NCI-H128 (cell line): ENCODE results near the gene NUCB2.

Experiments
- DNase-seq: peaks from one replicate; lab custom pipeline; 2025; ENCODE audit not compliant: unreplicated experiment; lab: John Stamatoyannopoulos, UW

Gene NUCB2

DNA sequence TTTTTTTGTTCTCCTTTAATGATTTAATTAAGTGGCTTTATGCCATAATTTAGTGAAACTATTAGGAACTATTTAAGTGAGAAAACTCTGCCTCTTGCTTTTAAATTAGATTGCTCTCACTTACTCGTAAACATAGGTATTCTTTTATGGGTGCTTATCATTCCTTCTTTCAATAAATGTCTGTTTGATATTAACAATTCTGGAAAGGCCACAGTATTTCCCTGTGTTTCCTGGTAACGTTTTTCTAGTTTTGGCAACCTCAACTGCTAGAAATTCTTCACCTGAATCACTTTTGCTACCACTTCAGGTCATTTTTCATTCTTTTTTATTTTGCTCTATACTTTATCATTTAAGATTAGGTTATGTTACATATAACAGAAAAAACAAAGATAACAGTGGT, 55.1 kb downstream of the NUCB2 start:
- no peak for DNase-seq

DNA sequence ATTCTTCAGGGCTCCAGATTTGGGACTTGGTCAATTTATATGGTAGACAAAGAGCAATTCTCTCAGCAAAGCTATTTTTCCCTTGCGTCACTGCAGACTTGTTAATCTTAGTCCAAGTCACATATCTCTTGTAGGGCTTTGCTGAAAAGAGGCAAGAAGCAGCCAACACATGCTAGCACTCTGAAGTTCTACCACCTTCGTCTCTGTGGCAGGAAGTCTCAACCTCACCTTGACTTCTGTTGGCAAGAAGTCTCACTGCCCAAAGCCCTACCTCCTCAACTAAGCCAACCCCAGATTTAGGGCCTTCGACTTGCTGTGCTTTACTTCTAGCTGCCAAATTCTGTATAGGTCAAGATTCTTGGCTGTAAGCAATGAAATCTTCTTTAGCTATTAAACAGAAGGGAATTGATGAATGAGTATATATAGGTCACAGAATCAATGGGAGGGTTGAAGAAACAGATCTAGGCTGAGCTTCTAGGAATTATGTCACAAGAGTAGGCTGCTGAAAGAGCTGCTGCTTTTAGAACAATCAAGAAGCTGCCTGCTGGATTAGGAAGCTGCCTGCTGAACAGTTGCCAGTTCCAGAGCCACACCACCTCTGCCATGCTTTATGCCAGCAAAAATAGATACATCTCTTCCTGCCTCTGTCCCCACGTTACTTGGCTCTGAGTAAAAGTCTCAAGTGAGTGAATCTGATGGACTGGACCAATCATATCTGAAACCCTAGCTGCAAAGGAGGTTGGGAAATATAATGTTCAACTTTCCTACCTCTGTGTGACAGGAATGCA, 57.5 kb downstream of the NUCB2 start:
- DNase-seq = no peak

DNA sequence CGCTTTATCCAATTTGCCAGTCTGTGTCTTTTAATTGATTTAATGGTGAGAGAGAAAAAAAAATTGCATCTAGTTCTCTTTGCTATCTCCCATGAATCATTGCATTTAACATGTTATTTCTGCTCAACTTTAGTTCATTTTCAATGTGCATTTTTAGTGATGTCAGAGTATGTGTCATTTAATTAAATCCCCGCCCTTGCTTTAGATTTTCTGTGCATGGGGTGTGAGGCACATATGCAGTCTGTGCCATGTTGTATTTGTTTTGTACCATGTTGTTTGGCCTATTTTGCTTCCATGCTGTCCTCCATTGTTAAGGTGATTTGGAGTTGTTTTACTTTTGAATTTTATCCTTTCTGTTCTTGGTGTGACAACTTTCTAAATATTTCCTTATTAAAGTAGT, 66.7 kb downstream of the NUCB2 start:
- no peak for DNase-seq

DNA sequence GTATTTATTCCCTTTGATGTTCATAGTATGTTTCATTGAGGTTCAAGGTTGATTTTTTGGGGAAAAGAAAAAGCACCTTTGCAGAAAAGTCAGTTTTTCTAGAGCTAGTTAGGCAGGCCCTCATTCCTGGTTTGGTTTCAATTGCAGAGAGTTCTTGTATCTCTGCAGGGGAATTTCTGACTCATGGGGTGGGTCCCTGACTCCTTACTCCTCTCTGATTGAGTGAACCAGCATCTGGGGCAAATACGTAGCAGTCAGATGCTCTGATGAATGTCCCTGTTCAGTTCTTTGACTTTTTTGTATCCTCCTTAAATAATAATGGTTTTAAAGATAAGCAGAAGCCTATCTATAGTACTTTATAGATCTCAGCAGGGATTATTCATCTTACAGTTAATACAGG, 67.4 kb downstream of the NUCB2 start:
- DNase-seq = no peak

DNA sequence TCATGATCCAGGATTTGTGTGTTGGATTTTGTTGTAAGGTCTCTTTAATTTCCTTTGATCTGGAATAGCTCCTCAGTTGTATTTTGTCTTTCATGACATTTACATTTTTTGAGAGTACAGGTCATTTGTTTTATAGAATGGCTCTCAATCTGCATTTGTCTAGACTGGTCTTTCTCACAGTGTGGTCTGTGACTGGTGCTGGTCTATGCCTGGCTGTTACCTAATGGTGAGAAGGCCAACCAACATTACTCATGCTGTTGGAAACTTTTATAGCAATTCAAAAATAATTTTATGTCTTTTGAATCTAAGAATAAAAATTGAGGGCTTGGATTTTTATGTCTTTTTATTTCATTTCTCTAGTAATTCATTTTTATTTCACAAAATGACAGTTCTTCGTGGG, 71.1 kb downstream of the NUCB2 start:
- DNase-seq = no peak

DNA sequence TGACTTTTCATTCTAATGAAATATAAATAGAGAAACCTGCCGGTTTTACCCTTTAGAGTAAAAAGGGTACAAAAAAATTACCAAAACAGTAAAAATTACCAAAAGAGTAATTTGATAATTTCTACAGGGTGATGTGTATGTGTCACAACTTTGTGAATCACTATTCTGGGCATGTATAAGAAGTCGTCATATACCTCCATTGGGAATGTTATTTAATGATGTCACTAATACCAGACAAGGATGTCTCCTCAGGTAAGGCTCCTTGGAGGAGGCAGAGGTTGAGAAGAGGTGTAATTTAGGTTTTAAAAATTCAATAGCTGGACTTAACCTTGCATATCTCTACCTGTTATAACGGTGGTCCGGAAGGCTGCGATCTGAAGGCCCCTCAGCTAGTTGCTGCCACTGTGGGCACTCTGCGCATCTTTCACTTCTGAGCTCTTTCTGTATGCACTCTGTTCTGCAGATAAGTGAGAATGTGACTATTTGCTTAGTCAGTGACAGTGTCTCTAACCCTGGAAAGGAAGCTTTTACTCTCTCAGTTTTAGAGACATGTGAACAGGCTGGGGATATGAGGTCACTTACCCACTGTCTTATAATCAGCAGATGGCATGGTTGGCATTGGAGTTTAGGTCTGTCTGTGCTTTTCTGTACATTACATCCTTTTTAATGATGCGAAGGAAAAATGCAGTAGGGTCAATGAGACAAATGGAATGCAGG, 74.1 kb downstream of the NUCB2 start:
- DNase-seq = no peak

DNA sequence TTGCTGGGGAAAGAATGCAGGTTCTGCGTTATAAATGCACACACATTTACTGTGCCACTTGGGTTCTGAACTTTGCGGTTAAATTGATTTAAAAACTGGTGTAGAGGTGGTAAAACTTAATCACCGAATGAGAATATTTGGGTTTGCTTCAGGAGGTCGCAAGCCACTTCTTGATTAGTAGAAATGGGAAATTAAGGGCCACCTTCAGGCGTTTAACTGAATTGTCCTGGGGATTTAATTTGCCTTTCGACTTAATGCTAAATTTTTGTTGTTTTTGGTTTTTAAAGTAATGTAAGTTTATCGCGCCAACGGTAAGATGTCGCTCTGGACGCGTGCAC, 74.6 kb downstream of the NUCB2 start:
- no peak for DNase-seq

DNA sequence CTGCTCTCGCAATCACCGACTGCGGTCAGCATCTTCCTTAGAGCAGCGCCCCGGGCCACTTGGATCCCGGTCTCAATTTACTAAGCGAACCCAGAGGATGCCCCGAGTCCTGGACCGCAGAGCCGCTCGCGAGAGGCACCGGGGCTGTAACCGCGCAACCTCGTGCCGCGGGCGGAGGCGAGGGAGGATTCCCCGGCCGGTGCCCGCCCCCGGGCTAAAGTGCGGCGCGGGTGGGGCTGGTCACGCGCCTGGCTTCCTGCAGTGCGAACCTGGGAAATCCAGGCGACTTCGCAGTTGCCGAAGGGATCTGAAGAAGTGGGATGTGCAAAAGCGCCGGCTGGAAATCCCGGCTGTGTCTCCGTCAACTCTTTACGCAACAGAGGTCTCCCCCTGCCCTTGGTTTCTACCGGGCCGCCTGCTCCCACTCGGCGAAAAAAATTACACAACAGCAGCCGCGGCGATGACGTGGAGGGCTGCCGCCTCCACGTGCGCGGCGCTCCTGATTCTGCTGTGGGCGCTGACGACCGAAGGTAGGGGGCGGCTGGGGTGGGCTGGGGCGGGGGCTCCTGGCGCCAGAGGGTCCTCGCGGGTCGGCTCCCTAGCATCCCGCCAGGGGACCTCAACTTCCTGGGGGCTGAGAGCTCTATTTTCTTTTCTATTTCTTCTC, 75.1 kb downstream of the NUCB2 start, which contains the start of gene NCR3LG1:
NCR3LG1 (plus strand) TSS at position 291 of the 667 bp plus-strand sequence; CDS start at position 461, 170 bp downstream.
- peak; percentile 29 for DNase-seq

DNA sequence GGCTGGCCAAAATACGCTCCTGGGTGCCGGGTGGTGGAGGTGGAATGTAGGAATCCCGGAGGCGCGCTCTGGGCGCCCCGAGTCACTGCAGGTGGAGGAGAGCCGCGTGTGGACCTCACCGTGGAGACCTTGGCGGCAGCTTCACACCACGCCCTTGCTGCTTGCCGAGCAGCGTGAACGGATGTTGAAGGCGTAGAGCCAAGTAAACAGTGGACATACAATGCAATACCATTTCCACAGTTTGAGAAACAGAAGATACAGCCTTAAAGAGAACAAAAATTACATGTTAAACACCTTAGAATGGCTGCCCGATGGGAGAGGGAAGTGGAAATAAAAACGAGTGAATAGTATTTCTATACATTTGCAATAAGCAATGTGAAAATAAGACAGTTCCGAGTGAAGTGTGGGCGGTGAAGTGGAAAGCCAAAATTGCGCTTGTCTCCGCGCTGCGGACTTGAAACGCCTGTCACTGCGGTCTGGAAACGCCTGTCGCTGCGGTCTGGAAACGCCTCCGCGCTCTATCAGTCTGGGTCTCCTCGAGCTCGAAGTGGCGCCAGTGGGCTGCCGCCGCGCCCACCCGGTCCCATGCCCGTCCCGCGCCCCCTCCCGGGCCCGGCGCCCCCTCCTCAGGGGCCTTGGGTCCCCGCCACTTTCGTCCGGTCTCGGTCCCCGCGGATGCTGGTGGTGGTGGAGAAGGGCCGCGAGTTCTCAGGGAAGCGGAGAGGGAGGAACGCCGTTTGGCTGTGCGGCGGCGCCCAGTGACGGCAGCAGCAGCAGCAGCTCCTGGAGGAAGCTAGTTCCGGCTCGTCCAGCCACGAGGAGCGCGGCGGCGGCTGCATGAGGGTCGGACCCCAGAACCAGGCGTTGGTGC, 76.6 kb downstream of the NUCB2 start:
- DNase-seq = peak; percentile 53

DNA sequence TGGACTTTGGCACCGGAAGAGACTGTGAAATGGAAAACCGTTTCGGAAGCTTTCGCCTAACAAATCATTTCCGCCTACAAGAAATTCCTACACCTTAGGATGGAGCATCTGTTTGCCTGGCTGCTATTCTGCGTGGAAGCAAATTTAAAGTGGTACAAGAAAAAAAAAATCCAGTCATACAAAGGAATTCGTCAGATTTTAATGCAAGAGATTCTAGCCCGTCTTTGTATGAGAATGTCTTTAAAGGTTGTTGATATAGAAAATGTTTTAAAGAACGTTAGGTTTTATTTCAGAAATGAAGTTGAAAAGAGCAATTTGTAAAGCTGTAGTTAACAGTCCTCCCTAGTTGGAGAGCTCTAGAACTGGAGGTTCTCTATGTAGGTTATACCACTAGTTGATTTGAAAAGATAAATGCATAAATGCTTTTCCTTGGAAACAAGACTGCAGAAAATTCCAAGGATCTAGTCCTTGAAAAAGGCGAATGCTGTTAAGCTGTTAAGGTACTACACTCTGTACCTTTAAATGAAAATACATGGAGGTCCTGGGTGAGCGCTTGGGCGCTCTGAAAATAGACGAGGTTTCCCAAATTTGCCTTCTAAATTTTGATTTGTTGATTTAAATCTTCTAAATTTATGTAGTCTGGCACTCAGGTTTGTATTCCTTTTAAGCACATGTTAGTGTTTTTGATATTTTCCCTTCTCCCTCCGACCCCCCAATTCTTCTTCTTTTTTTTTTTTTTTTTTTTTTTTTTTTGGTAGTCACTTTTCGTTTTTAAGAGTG, 77.5 kb downstream of the NUCB2 start:
- DNase-seq = no peak

DNA sequence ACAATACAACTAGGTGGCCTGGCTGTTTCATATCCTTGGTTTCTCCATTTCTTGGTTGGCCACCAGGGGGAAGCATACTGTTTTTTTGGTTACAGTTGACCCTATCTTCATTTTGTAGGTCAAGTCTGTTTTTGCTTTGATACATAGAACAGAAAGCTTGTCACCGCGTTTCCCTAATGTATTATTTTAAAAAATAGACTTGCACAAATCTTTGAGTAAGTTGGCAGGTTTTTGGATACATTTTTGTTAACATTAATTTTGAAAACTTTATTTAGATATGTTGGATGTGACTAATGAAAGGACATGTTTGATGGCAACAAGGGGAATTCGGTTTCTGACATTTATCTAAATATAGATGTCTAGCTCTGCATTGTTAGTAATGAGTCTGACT, 78.1 kb downstream of the NUCB2 start:
- peak; percentile 2 for DNase-seq

DNA sequence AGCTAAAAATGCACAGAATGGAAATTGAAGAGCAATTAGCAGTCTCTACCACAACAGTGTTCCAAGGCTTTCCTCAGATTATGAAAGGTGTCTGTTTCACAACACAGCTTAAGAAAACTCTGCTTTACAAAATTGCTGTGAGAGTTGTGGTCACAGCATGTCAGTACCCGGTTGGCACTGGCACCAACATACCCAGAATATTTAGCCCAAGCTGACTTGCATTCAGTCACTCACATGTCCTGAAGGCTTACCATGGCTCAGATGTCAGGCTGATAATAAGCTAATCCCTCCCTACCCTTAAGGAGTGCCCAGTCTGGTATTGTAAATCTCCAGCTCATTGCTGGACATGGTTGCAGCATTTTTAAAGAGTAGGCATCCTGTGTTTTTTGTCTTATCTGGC, 90.0 kb downstream of the NUCB2 start:
- DNase-seq = no peak

DNA sequence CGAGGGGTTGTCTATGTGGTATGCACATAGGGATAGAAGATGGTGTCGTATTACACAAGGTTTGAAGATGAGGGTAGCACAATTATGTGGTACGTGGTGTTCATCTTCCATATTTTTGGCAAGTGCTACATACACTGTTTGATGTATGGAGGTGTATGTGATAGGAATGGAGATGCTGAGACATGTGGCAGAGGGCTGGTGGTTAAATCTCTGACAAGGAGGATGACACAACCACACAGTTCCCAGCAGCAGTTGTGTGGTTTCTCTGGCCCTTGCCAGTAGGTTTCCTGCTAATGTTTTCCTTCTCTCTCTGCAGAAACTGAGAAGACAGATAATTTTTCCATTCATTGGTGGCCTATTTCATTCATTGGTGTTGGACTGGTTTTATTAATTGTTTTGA, 92.0 kb downstream of the NUCB2 start:
- no peak for DNase-seq

DNA sequence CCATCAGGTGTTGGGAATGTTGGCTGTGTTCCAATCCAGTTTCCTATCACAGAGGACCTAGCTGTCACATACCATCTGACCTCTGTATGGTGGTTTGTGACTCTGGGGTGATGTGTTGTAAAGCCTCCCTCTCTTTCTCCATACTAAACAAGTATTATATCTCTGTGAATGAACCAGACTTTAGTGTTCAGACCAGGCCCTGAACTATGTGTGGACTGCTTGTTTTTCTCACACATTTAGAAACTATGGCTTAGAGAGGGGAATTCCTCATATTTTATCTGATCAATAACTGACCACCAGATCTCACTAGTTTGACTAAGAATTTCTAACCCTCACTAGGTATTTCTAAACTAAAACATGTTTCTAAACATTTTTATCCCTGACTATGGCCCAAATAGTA, 92.6 kb downstream of the NUCB2 start:
- no peak for DNase-seq

DNA sequence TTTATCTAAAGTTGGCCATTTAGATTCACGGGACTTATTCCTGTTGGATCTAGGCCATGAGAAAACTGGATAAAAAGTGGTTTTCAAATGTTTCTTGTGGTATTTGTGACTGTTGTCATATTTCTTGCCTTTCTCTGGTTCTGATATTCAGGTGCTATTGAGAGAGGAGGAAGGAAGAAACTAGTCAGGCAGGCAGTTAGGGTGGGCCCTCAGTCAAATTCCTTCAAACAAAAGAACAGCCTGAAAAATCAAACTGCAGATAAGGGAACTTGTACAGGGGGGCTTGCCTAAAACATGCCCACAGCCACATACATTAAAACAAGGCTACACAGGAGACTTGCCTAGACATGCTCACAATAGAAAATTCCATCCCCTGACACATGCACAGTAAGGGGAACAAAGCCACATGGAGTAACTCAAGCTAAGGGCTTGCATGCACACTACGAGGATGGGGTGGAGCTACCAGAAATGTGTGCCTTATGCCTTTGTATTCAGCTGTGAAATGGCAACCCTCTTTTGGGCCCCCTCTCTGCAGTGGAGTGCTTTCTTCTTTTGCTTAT, 93.2 kb downstream of the NUCB2 start:
- DNase-seq = no peak

DNA sequence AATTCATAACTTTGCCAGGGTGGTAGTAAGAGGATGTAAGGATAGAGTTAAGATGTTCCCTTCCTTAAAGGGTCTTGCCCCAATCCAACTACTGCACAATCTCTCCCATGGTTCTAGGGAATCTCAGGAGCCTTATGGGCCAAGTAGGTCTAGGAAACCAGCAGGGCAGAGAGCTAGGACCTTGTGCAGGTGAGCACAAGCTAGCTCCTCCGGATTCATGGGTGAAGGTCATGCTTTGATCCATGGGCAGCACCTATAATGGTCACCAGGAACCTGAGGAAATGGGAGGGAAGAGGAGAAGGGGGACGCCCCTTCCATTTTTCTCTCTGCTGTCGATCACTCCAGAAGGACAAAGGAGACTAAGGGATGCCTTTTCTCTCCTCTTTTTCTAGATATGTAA, 95.1 kb downstream of the NUCB2 start:
- DNase-seq = no peak

DNA sequence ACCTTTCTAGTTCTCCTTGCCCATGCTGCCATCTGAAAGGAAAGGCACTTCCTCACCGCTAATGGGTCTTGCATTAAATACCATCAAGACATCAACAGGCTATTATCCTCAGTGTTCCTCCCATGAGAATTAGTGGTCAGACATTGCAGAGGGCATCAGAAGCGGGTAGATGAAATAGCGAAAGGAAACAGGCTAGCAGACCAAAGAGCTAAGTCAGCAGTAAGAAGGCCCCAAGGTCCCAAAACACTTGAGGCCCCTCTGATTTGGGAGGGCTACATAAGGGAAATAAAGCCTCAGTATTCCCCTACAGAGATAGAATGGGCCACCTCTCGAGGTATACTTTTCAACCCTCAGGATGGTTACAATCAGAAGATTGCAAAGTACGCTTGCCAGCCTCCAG, 99.0 kb downstream of the NUCB2 start:
- DNase-seq = no peak

DNA sequence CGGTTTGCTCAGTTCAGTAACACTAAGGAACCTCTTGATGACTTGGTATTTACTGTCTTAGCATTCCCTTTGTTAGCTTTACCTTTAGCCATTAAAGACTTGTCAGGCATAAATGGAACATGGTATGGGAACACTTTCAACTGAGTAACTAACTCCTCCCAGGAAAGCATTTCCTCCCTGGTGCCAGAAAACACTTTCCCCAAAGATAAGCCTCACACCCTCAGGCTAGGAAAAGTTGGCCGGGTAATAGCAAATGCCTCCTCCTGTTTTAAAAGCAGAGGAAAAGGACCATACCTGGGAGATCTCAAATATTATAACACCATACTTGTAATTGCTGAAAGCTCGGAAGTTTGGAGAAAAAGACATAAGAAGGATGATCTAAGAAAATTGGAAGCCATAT, 100.0 kb downstream of the NUCB2 start:
- DNase-seq = no peak

DNA sequence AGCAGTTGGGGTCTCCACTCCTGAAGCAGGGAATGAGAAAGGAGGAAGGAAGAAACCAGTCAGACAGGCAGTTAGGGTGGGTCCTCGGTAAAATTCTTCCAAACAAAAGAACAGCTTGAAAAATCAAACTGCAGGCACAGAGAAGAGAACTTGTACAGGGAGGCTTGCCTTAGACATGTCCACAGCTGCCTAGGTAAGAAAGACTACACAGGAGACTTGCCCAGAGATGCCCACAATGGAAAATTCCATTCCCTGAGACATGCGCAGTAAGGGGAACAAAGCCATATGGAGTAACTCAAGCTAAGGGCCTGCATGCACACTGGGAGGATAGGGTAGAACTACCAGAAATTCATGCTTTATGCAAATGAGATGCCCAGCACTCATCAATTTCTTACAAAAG, 102.1 kb downstream of the NUCB2 start:
- DNase-seq = no peak
